Occipital lobe (tissue), 2 donors: Measurements from ENCODE around the gene IFI27L1. TPM values are rescaled to one million over a fixed set of nuclear protein-coding genes. Genes with fewer than 3 reads are reported as not detected.
A peak's percentile ranks its signal among the peaks of the same experiment; 100 is the strongest.

ENCODE experiments used
- DNase-seq: peaks from one replicate; lab custom pipeline; 2025; lab: John Stamatoyannopoulos, UW
- total RNA-seq: library from RNA; depleted of rRNA; stranded (reverse); fragments of >200 nt; gene quantifications from one replicate; pipeline ENCODE4 v1.2.3, GENCODE V29; 2014

The IFI27L1 gene, protein sequence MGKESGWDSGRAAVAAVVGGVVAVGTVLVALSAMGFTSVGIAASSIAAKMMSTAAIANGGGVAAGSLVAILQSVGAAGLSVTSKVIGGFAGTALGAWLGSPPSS
- total RNA-seq: 5.0 TPM

DNA sequence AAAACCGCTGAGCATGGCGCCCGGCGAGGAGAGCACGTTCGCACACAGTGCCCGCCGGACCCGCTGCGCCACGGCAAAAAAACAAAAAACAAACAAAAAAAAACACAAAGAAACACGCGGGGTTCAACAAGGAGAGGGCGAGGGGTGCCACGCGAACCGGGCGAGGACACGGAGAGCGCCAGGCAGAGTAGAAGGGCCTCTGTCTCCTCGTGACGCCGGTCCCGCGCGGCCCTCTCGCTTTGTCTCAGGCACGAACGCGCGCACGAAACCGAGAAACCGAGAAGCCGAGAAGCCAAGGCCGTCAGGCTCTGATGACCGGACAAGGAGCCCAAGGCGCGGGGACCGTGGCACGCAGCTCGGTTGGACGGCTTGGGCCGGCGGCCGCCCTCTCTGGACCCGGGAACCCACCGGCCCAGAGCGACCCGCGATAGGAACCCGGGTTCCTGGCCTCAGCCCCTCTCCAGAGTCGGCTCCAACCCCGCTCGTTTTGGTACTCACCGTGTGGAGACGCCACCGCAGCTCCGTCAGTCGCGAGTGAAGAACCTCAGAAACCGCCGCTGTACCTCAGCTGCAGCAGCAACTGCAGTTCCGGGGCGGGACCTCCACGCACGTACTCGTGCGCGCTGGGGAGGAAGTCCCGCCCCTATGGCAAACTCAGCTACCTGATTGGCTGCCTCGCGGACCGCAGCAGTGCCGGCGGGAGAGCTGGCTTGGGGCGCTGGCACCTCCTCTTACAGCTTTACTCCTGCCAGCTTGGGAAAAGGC, at the start of gene IFI27L1, which contains the start of gene DDX24:
IFI27L1 (plus strand) TSS at position 690 of the 765 bp plus-strand sequence. CDS start 15,628 bp downstream, outside the sequence.
DDX24 (minus strand) TSS at position 582 of the 765 bp plus-strand sequence. CDS start 1,460 bp downstream, outside the sequence.
- DNase-seq: peak; percentile 94

DNA sequence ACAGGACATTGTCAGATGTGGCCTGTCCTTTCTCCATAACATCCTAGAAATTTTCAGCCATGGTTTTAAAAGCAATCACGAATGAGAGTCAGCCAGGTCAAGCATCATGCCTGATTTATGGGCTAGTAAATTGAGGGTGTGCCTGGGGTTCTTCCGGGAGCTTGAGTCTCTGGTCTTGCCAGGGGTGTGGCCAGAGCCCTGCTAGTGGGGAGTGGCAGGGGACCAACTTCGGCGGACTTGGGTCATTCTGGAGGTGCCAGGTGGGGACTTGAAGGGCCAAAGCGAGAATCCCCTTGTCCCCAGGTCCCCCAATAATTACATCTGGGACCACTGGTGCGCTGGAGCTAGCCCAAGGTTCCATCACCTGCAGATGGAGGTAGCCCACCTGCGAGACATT, 49.2 kb upstream of the IFI27L1 start:
- DNase-seq: no peak

DNA sequence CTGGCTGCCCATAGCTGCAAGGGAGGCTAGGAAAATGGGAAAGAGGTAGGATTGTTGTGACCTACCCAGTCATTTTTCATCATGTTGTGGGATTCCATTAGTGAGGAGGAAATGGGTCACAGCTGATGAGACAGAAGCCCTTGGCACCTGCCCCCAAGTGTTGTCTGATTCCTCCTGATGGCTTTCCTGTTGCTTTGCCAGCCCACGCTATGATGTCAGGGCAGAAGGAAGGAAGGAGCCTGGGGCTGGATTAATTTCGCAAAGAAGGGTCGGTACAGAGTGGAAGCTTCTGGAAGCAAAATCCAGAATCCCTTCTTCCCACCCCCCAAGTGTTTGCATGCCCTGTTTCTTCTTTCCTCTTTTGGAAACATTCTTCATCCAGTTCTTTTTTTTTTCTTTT, 46.2 kb upstream of the IFI27L1 start:
- no peak for DNase-seq

DNA sequence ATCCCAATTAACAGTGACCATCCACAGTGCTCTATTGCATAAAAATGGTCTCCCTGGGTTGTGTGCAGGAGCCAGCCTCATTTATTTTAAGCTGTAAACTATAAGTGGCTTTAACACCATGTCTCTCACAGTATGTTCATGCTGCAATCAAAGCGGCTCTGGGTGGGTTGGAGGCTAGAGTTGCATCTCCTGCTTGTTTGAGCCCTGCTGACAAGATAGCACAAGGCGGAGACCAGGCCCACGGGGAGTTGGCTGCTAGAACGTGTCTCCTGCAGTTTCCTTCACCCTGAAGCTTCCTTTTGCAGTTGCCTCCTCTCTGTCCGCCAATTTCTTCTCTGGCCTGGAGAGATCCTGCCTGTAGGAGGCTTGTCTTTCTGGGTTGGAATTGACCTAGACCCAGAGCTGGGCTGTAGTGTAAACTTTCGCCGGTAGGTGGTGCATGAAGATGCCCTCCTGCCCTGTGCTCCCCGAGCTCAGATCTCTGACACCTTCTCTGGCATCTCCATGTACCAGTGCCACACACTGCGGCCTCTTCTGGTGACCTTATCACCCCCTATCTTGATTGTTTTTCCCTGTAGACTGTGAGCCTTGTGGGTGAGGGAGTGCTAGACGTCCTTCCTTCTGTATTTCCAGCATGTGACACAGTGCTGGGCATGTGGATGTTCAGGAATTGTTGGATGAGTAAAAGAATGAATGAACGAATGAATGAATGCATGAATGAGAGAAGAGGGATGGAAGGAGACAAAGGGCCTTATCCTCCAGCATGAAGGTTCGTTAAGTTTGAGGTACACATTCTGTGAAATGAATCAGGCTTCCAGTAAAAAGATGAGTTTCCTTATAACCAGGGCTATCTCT, 44.6 kb upstream of the IFI27L1 start:
- no peak for DNase-seq

DNA sequence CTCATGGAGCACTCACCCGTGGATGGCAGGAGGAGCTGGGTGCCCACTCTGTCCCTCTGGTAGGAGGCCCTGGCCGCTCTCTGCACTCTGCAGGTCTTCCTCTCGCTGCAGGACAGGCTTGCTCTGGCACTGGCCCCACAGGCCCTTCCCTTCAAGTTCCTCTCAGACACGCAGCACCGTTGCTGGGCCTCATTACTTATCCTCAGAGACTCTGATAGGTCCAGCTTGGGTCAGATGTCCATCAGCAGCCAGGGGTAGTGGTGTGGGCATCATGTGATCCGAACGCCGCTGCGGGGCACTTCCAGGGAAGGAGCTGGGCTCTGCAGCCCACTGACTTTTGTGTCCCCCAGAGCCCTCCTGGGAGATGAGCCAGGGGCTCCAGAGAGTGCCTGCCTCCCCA, 43.2 kb upstream of the IFI27L1 start:
- no peak for DNase-seq

DNA sequence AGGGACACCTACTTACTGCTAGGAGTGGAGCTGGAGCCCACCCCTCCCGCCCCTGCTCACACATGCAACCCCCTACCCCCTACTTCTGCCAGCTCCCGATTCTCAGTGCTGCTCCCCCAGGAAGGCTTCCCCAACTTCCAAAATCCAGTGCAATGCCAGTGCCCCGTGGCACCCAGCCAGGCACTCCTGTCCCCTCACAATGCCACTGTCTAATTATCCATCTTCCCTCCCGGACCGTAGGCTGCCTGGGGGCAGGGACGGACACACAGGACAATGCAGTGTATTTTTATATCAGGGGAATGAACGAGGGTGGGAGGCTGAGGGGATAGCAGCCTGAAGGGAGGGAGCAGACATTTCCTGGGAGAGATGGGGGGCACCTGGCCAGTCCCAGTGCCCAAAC, 42.6 kb upstream of the IFI27L1 start:
- DNase-seq: no peak

DNA sequence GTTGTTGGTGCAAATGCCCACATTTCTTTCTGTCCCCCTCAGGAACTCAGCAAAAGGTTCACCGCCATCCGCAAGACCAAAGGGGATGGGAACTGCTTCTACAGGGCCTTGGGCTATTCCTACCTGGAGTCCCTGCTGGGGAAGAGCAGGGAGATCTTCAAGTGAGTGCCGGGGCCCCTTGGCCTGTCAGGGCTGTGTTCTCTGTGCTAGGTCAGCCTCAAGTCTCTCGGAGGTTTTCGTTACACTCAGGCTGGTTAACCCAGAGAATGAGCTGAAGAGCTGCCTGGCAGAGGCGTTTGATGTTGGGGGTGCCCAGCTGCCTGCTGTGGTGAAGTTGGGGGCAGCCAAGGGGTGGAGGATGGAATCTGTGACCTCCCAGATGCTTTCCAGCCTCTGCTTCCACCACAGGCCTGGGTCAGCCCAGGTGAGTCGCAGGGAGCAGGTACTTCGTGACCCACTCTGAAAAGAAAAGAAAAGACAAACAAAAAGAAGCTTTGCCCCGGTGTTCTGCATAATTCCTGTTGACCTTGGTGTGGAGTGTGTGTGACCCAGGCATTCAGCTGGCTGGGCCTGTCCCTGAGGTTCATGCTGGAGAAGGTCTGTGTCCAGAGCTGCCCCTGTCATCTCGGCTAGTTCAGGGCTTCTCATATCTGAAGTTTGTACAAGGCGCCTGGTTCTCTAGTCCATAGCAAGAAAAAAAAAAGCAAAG, 42.0 kb upstream of the IFI27L1 start:
- no peak for DNase-seq

DNA sequence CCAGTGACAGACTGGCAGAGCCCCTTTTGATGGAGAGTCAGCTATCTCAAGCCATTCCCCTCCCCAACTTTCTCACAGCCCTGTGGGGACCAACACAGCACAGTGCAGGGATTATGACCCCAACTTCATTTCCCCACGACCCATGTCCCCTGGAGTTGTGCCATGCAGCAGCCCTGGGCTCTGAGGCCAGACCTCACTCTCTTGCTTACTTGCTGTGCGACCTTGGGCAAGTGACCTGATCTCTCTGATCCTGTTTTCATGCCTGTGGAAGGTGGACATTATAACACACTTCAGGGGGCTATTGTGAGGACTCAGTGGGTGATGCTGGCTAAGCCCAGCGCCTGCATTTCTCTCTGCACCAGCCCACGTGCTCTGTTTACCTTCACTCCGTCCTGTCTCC, 40.9 kb upstream of the IFI27L1 start:
- no peak for DNase-seq

DNA sequence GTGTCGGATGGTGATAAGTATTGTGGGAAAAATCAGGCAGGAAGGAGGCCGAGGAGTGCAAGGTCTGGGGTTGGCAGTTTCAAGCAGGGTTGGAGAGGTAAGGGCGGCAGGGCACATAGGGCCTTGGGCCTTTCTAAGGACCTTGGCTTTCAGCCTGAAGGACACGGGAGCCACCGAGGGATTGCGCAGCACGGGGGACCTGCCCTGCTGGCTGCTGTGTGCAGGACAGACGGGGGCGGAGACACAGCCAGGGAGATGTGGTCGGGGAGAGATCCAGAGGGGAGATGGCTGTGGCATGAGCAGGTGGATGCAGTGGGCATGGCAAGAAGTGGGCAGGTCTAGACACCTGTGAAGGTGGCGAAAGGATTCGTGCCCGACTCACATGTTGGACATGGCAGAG, 40.3 kb upstream of the IFI27L1 start:
- DNase-seq: no peak

DNA sequence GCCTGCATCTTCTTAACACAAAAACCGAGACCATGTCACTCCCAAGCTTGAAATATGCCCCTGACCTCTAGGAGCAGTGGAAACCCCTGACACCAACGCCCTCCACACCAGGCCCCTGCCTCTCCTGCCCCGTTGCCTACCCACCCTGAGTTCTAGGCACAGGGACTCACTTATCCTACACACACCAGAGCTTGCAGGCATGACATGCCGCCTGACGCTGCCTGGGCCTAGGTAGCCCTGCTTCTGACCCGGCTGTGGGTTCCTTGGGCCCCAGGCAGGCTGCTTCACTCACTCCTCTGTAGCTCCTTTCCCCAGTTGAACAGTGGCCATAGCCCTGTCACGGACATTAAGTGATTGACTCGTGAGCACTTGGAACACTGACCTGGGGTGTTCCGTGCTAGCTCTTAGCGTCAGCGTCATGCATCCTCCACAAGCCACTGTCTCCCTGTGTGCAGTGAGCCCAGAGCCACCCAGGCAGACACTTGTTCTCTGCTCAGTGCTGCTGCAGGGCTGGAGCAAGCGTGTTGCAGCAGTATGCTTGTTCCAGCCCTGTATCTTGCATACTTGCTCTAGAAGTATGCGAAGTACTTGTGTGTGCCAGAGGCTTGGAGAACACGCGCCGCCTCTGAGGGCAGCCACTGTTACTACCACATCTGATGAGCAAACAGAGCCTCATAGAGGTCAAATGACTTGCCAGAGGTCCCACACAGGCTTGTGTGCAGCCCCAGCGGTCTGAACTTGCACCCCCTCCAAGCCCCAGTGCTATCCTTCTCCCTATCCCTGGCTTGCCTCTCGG, 39.4 kb upstream of the IFI27L1 start:
- DNase-seq: no peak

DNA sequence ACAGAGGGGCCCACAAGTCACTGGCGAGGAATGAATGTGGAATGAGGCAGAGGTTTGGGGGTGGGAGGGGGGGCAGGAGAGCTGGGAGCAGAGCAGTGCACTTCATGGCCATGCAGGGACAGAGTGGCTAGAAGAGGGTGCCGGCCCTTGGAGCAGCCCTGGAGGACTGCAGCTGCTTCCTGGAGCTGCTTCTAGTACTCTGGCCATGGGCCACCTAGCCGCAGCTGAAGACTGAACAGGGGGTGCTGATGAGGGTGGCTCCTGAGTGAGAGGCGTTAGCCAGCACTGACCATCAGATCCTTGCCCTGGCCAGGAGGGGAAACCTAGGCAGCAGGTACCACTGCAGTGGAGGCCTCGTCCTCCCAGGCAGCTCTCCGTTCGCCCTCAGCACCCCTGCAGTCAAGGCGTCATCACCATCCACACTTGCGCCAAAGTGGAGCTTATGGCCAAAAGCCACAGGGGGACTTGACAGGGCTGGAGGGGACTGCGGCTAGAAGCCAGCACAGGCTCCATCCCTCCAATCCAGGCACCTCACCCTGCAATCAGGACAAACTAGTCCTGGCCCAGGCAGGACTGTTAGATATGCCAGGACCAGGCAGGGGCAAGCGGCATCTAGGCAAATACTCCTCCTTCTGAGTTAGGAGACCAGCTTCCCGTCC, 38.5 kb upstream of the IFI27L1 start:
- no peak for DNase-seq

DNA sequence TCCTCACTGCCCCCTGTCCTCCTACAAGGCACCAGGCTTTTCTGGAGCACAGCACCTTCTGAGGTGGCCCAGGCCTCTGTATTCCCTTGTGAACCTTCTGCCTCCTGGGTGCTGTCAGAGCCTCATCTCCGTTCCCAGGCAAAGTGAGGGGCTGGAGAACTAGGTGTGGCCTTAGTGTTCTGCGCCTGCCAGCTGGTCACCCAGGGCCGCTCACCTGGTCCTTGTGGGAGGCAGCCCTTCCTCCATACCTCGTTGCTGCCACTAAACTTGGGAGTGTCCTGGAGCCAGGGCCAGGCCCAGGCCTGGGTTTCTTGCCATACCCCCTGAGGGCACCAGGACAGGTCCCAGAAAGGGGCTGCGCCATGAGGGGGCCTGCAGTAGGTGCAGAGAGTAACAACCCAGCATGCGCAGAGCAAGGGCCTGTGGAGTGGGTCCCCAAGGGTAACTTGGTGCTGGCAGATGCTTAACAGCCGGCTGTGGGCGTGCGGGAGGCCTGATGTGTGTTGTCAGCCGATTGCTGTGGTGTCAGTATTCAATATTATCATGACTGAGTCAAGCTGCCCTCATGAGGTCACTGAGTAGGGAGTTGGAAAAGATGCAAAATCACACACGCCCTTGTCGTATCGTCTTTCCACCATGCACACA, 37.9 kb upstream of the IFI27L1 start:
- DNase-seq: no peak

DNA sequence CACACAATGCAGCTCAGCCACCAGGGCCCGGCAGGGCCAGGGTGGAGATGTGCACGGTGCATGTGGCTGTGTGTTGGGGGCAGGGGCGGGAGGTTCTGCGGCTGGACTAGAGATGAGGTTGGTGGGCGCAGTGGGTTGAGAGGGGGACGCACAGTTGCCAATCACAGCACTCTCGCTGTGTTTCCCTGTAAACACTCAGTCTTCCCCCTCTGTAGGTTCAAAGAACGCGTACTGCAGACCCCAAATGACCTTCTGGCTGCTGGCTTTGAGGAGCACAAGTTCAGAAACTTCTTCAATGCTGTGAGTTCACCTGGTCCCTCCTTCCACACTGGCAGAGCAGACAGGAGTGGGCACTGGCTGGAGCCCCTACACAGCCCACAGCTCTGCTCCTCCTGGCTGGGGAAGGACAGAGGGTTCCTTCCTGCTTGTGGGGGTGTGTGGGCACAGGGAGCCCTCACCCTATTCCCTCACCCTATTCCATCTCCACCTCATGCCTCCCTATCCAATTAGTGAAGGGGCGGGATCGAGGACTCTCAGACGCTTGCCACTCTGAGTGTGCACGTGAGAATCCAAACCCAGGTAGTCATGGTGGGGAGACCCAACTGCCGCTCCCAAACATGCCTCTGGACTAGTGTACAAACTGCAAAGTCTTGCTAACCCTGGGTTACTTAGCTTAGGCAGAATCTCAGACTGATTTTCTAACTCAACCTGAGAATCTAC, 37.2 kb upstream of the IFI27L1 start:
- DNase-seq: no peak

DNA sequence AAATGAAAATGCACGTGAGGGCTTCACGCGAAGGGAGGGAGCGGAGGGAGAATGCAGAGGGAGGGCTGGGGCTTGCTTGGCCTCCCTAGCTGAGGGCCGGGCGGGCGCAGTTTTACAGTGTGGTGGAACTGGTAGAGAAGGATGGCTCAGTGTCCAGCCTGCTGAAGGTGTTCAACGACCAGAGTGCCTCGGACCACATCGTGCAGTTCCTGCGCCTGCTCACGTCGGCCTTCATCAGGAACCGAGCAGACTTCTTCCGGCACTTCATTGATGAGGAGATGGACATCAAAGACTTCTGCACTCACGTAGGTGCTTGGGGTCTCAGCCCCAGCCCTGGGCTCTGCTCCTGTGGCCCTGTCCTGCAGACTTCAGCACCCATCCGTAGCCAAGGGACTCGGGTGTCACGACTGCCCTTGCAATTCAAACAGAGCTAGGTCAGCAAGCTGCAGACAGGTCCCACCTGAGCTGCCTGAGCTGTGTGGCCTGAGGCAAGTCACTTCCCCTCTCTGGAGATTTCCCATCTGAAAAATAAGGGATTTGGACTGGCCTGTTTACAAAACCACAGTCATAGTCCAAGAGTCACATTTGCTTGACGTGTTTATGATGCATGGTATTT, 36.5 kb upstream of the IFI27L1 start:
- DNase-seq: no peak

DNA sequence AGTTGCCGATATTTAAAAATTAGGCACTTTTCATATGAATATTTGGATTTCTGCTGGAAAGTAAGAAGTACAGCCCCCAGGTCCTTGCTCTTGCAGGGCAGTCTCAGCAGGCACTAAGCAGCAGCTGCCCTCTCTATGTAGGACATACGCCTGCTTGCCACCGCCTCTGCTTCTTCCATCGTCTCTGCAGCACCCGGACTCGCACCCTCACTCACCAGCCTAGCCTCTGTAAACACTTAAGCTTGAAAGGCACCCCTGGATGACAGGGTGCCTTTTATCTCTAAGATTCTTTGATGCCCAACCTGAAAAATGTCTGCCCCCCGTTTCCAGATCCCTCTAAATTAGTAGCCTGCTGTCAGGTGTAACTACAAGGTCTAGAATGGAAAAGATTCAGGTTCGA, 36.0 kb upstream of the IFI27L1 start:
- DNase-seq: no peak

DNA sequence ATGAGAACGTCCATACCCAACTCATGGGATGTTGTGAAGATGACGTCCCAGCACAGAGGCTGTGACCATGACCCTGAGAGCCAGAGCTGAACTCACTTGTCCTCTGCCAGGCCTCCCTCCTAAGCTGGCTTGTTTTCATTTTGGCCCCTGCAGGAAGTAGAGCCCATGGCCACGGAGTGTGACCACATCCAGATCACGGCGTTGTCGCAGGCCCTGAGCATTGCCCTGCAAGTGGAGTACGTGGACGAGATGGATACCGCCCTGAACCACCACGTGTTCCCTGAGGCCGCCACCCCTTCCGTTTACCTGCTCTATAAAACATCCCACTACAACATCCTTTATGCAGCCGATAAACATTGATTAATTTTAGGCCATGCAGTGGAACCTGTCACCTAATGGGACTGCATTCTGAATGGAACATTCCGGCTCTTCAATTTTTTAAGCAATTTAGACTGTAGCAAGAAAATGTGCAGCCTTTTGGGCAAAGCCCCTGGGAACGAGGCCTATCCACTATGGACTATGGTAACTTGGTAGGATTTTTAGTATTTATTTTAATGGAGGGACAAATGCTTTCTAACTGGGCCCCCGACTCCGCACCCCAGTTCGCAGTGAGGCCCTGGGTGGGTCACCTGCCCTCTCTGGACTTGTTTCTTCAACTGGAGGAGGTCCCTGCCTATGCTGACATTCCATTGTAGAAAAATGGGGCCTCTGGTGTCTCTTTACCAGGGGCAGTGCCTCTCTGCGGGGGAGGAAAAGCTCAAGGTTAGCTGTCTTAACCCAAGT, 35.4 kb upstream of the IFI27L1 start:
- no peak for DNase-seq

DNA sequence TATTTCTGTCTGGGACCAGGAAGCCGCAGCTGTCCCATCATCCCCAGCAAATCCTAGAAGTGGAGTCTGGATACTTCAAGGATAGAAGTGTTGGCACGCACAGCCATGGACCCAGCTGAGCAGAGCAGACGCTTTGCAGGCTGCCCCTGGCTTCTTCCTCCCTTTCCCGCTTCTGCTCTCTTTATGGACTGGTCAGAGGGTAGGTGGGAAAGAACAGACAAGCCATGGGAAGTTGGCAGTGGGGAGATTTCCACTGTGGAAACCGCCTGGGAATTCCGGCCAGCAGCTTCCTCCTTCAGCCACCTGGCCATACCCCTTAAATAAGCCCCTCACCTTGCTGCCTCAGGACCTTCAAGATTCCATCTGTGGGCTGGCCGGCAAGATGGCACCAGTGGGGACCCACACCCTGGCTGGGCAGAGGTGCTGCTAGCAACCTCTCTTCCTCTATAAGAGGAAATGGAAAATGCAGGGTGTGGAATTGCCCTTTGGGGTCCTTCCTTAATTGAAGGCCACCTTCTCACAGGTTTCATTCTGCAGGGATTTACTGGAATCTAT, 34.3 kb upstream of the IFI27L1 start:
- DNase-seq: no peak

DNA sequence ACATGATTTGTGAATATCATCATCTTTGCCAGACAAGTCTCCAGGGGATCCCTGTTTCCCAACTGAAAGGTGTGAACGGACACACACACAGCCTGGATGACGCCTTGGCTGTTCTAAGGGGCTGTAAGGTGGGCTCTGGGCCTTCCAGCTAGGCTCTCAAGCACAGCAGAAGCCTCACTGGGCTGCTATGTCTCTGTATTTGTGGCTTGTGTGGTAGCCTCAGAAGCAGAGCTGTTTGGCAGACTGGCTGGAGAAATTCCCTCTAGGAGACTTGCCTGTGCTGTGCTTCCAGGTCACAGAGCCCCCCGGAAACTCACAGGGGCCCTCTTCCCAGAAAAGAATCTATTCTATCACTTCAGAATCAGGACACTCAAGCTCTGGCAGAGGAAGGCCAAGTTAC, 33.5 kb upstream of the IFI27L1 start:
- DNase-seq: no peak
